ENCODE measurements around the gene TSPAN9. TPM values are rescaled to one million over a fixed set of nuclear protein-coding genes. Genes with fewer than 3 reads are reported as not detected.

Gene TSPAN9
- polyA plus RNA-seq, 1 of the 3 experiments (the other 2 are of a cell fraction) = 34.9 TPM

DNA sequence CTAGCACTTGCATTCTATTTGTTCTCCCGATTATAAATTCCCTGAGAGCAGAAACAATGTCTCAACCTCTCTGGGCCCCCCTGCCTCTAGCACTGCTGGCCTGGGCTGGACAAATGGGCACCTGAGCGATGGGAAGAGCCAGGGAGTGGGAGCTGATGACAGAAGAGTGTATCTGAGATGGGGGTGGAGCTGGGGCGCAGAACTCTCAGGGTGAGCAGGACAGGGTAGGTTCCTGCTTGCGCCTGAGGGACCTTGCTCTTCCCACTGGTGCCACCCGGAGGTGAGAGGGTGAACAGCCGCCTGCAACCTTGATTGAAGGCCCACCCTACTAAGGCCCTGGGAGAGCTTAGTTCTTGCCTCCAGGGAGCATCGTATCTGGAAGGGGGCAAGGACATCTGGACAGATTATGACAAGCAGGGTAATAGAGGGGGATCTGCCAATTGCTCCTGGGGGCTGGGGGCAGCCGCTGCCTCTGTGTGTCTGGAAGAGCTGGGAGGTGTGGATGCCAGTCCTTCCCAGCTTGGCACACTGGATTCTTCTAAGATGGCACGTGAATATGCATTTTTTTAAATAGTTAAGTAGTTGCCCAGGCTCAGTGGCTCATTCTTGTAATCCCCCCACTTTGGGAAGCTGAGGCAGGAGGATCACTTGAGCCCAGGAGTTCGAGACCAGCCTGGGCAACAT is 43.0 kb upstream of the TSPAN9 start (continued):
- no peak for TF ChIP-seq GATA2 (CRISPR knock-in tag; IDR thresholded peaks at IDR 0.05)
- TF ChIP-seq CHD2 (IDR thresholded peaks at IDR 0.05; ENCODE audit: low read length, partially characterized antibody) = no peak
- TF ChIP-seq, protein P1, sequence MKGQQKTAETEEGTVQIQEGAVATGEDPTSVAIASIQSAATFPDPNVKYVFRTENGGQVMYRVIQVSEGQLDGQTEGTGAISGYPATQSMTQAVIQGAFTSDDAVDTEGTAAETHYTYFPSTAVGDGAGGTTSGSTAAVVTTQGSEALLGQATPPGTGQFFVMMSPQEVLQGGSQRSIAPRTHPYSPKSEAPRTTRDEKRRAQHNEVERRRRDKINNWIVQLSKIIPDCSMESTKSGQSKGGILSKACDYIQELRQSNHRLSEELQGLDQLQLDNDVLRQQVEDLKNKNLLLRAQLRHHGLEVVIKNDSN (IDR thresholded peaks at IDR 0.05; ENCODE audit: borderline replicate concordance, low read depth) = no peak
- TF ChIP-seq YY1 (IDR thresholded peaks at IDR 0.05; ENCODE audit: low read depth) = no peak
- TF ChIP-seq EZH2phosphoT487 (IDR thresholded peaks at IDR 0.05; ENCODE audit: borderline replicate concordance, low read depth) = no peak

GRCh38 chr12:3035171-3035570 is 42.0 kb upstream of the TSPAN9 start:
- Histone ChIP-seq H3K9ac (no peak overlapping the region), H3K9me3 (no peaks in the 10 kb centered on the region), H3K9me2 (no peaks in the 10 kb centered on the region), H3K27me3 (ENCODE audit: insufficient read depth) (no peaks in the 10 kb centered on the region), H3F3A (replicated peaks; ENCODE audit: insufficient read depth) (no peaks in the 10 kb centered on the region), H3K4me3 (ENCODE audit: low read depth in 2 of 2, low read length in 1 of 2) (no peak overlapping the region), H3K36me3 (replicated peaks in 1 of 2; ENCODE audit: control insufficient read depth in 1 of 2, insufficient read depth in 2 of 2, low read length in 1 of 2) (peaks cover 0 to 21% of the 10 kb centered on the region in 2 experiments), H3K4me1 (ENCODE audit: control insufficient read depth in 1 of 2, insufficient read depth in 2 of 2, low read depth in 1 of 2, low read length in 1 of 2) (peaks cover 0 to 5% of the 10 kb centered on the region in 2 experiments; a peak in 1 of 4 replicates), H3K4me2 (no peak overlapping the region), H3K27ac (ENCODE audit: low read depth in 2 of 2, low read length in 1 of 2) (no peak overlapping the region), H2AFZ (ENCODE audit: low read depth) (no peak overlapping the region), H4K20me1 (ENCODE audit: insufficient read depth) (no peaks in the 10 kb centered on the region), H3K79me2 (ENCODE audit: insufficient read depth) (no peaks in the 10 kb centered on the region)
- TF ChIP-seq NRF1 (IDR thresholded peaks at IDR 0.05; ENCODE audit: low read depth, low read length) (no peak), EZH2phosphoT487 (IDR thresholded peaks at IDR 0.05; ENCODE audit: borderline replicate concordance, low read depth) (no peak), TCF12 (IDR thresholded peaks at IDR 0.05) (no peak), RXRA (IDR thresholded peaks at IDR 0.05; ENCODE audit: borderline replicate concordance, low read depth) (no peak), GATA2 (CRISPR knock-in tag; IDR thresholded peaks at IDR 0.05) (no peak), NFIC (IDR thresholded peaks at IDR 0.05; ENCODE audit: borderline replicate concordance) (no peak), MXI1 (IDR thresholded peaks at IDR 0.05; ENCODE audit: low read depth, low read length) (no peak), JUND (IDR thresholded peaks at IDR 0.05) (no peak), FOXM1 (IDR thresholded peaks at IDR 0.05; ENCODE audit: low read depth) (no peak), POLR2AphosphoS5 (IDR thresholded peaks at IDR 0.05; ENCODE audit: low read depth, low read length) (no peak), MEF2A (IDR thresholded peaks at IDR 0.05; ENCODE audit: borderline replicate concordance, low read depth) (no peak), CHD2 (IDR thresholded peaks at IDR 0.05; ENCODE audit: low read length, partially characterized antibody) (no peak)
- 88% methylated on average over 5 of the region's 5 CpGs for WGBS (ENCODE audit: low lambda C conversion rate)
- ChIA-PET CTCF (interaction anchor here (0.9 to 2.4 kb wide), 14 partner anchors 14 to 181 kb away, joined by 3 to 35 read pairs (median 8); partner anchors contain the start of genes FOXM1 and RHNO1), POLR2A (no interaction called here)
- no peak for DNase-seq

All from SK-N-SH (cell line).